Cardiac muscle cell (in vitro differentiated cells and primary cell): ENCODE results near the gene TCF3. TPM values are rescaled to one million over a fixed set of nuclear protein-coding genes. Genes with fewer than 3 reads are reported as not detected.

Experiments used
- DNase-seq, 2 donors: peaks; one replicate each; pipeline versions ENCODE4 v3.0.0 to v3.0.0-alpha.2; 2010 to 2017; ENCODE audit warnings: low read depth in 1 of 2, low spot score in 1 of 2
- H3K27ac ChIP-seq: fragments of 200-600 bp; sonication (generic); 2 replicates; pipeline ENCODE4 v1.5.1; 2016
- H3K27me3 ChIP-seq: fragments of 200-600 bp; sonication (generic); 2 replicates; pipeline ENCODE4 v1.6.0; 2016; ENCODE audit warnings: control low read depth
- H3K36me3 ChIP-seq: fragments of 200-600 bp; sonication (generic); 2 replicates; pipeline ENCODE4 v1.5.1; 2016; ENCODE audit warnings: control low read depth
- H3K4me1 ChIP-seq: fragments of 200-600 bp; sonication (generic); 2 replicates; pipeline ENCODE4 v1.8.1; 2017; ENCODE audit warnings: low read depth, mild to moderate bottlenecking, mixed run types
- H3K4me3 ChIP-seq: fragments of 200-600 bp; sonication (generic); 2 replicates; pipeline ENCODE4 v1.5.1; 2016; ENCODE audit warnings: mild to moderate bottlenecking
- H3K9me3 ChIP-seq: fragments of 200-600 bp; sonication (generic); 2 replicates; pipeline ENCODE4 v1.5.1; 2017; ENCODE audit warnings: low read depth, mild to moderate bottlenecking, control low read depth
- polyA plus RNA-seq: library from polyadenylated mRNA; unstranded; fragments of >200 nt; fragmentation: Nextera tagmentation; extraction: Ambion mirVana; gene quantifications from 2 replicates; pipeline ENCODE4 v1.2.1, GENCODE V29; 2016
- total RNA-seq: library from RNA; depleted of rRNA; stranded (reverse); fragments of >200 nt; gene quantifications from 2 replicates; pipeline ENCODE4 v1.2.3, GENCODE V29; 2016
- TF ChIP-seq, protein P1 (sequence below): IDR thresholded peaks from 2 replicates; pipeline ENCODE4 v1.5.1; 2012; ENCODE audit warnings: low read depth, mild to moderate bottlenecking, low read length

TCF3 gene
- total and polyA plus RNA-seq, 2 experiments from 2014 or later: 110 to 281 TPM

DNA sequence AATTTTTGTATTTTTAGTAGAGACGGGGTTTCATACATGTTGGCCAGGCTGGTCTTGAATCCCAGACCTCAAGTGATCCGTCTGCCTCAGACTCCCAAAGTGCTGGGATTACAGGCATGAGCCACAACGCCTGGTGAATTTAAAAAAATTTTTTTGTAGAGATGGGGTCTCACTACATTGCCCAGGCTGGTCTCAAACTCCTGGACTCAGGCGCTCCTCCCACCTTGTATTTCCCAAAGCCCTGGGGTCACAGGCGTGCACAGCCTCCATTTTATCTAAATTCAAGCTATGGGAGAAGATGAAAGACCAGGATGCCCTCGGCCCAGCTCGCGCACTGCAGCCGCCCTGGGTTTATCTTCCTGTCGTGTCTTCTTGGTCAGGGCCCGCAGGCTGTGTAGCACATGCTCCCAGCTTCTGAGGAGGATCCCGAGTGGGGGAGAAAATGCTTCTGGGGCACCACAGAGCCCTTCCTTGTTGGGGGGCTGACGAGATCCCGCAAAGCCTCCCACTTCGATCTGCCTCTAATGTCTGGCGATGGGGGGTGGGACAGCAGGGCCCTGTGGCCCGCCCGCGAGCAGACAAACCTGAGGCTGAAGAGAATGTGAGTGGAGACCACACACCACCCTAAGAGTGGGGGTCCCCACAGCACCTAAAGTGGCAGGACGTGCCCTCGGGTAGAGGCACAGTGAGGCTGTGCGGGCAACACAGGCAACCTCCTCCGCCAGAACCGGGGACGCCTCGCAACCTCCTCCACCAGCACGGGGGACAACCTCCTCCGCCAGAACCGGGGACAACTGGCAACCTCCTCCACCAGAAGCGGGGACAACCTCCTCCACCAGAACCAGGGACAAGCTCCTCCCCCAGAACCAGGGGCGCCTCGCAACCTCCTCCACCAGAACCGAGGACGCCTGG is 15.8 kb downstream of the TCF3 start:
- H3K27me3 ChIP-seq: no peaks in the 10 kb centered on the region
- H3K27ac ChIP-seq: no peak overlapping the region
- no peak for DNase-seq
- H3K9me3 ChIP-seq: no peaks in the 10 kb centered on the region
- peaks cover 3% of the 10 kb centered on the region for H3K4me1 ChIP-seq
- H3K4me3 ChIP-seq: no peak overlapping the region
- peaks cover 12% of the 10 kb centered on the region for H3K36me3 ChIP-seq
- TF ChIP-seq, protein P1, sequence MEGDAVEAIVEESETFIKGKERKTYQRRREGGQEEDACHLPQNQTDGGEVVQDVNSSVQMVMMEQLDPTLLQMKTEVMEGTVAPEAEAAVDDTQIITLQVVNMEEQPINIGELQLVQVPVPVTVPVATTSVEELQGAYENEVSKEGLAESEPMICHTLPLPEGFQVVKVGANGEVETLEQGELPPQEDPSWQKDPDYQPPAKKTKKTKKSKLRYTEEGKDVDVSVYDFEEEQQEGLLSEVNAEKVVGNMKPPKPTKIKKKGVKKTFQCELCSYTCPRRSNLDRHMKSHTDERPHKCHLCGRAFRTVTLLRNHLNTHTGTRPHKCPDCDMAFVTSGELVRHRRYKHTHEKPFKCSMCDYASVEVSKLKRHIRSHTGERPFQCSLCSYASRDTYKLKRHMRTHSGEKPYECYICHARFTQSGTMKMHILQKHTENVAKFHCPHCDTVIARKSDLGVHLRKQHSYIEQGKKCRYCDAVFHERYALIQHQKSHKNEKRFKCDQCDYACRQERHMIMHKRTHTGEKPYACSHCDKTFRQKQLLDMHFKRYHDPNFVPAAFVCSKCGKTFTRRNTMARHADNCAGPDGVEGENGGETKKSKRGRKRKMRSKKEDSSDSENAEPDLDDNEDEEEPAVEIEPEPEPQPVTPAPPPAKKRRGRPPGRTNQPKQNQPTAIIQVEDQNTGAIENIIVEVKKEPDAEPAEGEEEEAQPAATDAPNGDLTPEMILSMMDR: no peak

- Histone ChIP-seq H3K36me3 (peaks cover 8% of the 10 kb centered on the region), H3K9me3 (no peaks in the 10 kb centered on the region), H3K27ac (no peak overlapping the region), H3K27me3 (no peaks in the 10 kb centered on the region), H3K4me3 (no peak overlapping the region), H3K4me1 (peaks cover 3% of the 10 kb centered on the region)
- DNase-seq: no peak
- TF ChIP-seq, protein P1: no peak
Measured at GRCh38 chr19:1634938-1635243, 17.5 kb downstream of the TCF3 start.

DNA sequence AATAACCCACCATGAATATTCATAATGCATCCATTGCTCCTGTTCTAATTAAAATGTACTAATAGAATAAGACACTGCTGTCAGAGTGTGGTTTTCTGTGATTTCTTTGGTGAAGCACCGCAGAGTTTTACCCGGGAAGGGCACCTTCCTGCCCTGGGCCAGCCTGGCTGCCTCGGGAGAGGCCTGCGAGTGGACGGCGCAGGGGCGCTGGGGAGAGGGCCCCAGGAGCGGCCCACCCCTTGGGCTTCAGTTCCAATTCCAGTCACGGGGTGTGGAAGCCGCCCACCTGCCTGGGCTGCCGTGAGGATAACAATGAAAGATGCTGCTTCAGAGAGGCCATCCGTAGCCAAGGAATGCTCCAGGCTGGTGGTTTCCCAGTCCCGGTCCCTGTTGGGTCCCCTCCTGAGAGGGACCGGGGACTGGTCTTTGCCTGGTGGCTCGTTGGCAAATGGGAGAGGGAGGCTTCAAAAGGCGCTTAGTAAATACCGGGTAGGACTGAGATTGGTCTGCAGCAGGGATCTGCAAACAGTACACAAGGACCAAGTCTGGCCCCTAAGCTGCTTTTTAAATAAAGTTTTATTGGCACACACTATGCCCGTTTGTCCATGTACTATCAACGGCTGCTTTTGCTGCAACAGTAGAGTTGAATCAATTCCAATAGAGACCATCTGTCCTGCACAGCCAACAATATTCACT is 18.0 kb downstream of the TCF3 start:
- H3K36me3 ChIP-seq: peaks cover 8% of the 10 kb centered on the region

DNA sequence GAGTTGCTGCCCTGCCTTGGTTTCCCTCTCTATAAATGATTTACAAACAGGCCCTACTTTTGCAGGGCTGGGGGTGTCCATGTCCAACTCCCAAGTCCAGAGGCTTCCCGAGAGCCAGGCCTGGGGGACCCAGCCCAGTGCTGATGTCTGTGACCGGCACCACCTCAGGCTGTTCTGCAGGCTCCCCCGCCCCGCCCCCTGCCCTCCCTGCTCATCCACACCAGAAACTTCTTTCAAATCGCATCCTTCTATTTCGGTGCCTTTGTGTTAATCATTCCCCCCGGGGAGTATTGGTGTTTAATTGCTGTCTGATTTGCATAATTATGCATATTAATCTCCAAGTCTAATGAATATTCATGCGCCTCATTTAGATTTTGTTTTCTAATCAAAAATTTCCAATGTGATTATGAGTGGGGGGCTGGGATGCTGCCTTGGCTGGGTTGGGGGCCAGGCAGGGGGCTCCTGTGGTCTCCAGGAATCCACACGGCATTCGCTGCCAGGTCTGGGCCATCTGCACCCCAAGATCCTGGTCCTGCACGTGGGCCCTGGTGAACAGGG is 19.1 kb downstream of the TCF3 start:
- TF ChIP-seq, protein P1: no peak
- Histone ChIP-seq H3K4me3 (no peak overlapping the region), H3K27me3 (no peaks in the 10 kb centered on the region), H3K4me1 (no peaks in the 10 kb centered on the region), H3K9me3 (no peaks in the 10 kb centered on the region), H3K36me3 (peaks cover 7% of the 10 kb centered on the region), H3K27ac (no peak overlapping the region)
- DNase-seq: no peak

More for the DNA sequence above, 18.0 kb downstream of the TCF3 start:
- H3K4me3 ChIP-seq: no peak overlapping the region
- H3K27me3 ChIP-seq: no peaks in the 10 kb centered on the region
- H3K9me3 ChIP-seq: no peaks in the 10 kb centered on the region
- TF ChIP-seq, protein P1: no peak
- DNase-seq: no peak
- no peak overlapping the region for H3K27ac ChIP-seq
- peaks cover under 1% of the 10 kb centered on the region for H3K4me1 ChIP-seq

DNA sequence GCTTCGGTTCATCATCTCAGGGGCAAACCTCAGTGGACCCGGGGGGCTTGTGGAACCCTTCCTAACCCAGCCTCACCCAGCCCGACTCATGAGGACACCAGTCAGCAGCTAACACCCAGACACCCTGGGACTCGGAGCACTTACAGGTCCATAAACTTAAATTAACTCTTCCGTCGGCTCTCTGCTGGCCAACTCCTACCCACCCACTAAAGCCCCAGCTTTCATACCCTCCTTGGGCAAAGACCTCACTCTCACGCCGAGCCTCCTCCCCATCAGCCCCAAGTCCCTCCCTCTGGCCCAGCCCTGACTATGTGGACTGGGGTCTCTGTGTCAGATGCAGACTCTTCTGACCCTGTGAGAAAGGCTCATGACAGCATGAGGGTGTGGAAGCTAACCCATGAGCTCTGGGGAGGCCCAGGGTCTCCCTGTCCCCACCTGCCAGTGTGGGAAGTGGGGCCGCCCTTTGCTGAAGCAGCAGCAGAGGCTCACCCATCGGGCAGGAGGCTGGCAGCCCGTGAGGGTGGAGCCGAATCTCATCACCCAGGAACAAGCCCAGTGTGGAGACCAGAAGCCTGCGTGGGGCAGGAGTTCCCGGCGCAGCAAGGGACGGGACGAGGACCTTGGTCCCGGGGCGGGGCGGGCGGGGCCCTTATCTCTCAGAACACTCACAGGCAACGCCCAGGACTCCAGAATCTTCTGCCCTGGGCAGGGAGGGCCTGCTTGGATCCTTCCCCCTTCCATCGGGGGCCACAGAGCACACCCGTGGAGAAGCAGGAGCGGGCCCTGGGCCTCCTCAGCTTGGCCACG is 19.8 kb downstream of the TCF3 start:
- no peak for DNase-seq
- Histone ChIP-seq H3K27me3 (no peaks in the 10 kb centered on the region), H3K36me3 (peaks cover 5% of the 10 kb centered on the region), H3K27ac (no peak overlapping the region), H3K9me3 (no peaks in the 10 kb centered on the region), H3K4me1 (no peaks in the 10 kb centered on the region), H3K4me3 (no peak overlapping the region)
- TF ChIP-seq, protein P1: no peak
